SK-N-SH (cell line): ENCODE data around the gene POU6F2.

Source experiments
- CTCF ChIP-seq: fragments of 200-600 bp; sonication (generic); IDR thresholded peaks from 2 replicates; pipeline ENCODE4 v1.6.1; 2017; ENCODE audit warnings: antibody characterized with exemption, mild to moderate bottlenecking, moderate library complexity
- EP300 ChIP-seq, 2 experiments: IDR thresholded peaks; 2 replicates each; pipeline versions ENCODE4 v1.4.0 to v1.6.1; 2012; ENCODE audit warnings: borderline replicate concordance in 1 of 2, low read depth in 1 of 2, low read length in 1 of 2
- EZH2phosphoT487 ChIP-seq: fragments of 200-600 bp; sonication (generic); IDR thresholded peaks from 2 replicates; pipeline ENCODE4 v1.6.1; 2017; ENCODE audit warnings: low read depth, mixed run types, mild to moderate bottlenecking, antibody characterized with exemption, moderate library complexity, borderline replicate concordance
- MEF2A ChIP-seq: IDR thresholded peaks from 2 replicates; pipeline ENCODE4 v1.4.0; 2012; ENCODE audit warnings: low read depth, borderline replicate concordance
- REST ChIP-seq: IDR thresholded peaks from 2 replicates; pipeline ENCODE4 v1.6.1; 2012; ENCODE audit warnings: mild to moderate bottlenecking, low read depth, low read length, moderate library complexity
- SIN3A ChIP-seq: IDR thresholded peaks from 2 replicates; pipeline ENCODE4 v1.6.1; 2012; ENCODE audit warnings: low read depth, mild to moderate bottlenecking, low read length, moderate library complexity, borderline replicate concordance

- TF ChIP-seq EP300 (IDR thresholded peaks at IDR 0.05; ENCODE audit: borderline replicate concordance in 1 of 2, low read depth in 1 of 2, low read length in 1 of 2) = no peak
- TF ChIP-seq CTCF = no peak
- TF ChIP-seq MEF2A = no peak
- no peak for TF ChIP-seq REST
- no peak for TF ChIP-seq EZH2phosphoT487
- no peak for TF ChIP-seq SIN3A
These were observed 452.7 kb downstream of the POU6F2 start for GRCh38 chr7:39430441-39430840.
